ELF-1 (cell line): ENCODE results near the gene PACSIN2.
A peak's percentile ranks its signal among the peaks of the same experiment; 100 is the strongest.
"Not testable (repeated sequence)": the region's sequence is repeated elsewhere in the genome, so short reads cannot be mapped to it uniquely, and the experiment has no call there.

Experiments used
- DNase-seq: peaks from one replicate; pipeline ENCODE4 v3.0.0-alpha.2; 2016; ENCODE audit warnings: low read depth, low spot score

Gene PACSIN2

GRCh38 chr22:42992092-42992491, 22.9 kb downstream of the PACSIN2 start:
- no peak for DNase-seq

GRCh38 chr22:42991010-42991651, 23.8 kb downstream of the PACSIN2 start:
- peak; percentile 38 for DNase-seq

GRCh38 chr22:42990131-42990838, 24.7 kb downstream of the PACSIN2 start:
- peak; percentile 42 for DNase-seq

- DNase-seq, result no peak
These were observed 28.8 kb downstream of the PACSIN2 start for GRCh38 chr22:42986115-42986514.

- DNase-seq, result no peak
These were observed 29.4 kb downstream of the PACSIN2 start for GRCh38 chr22:42985531-42985905.

GRCh38 chr22:42984814-42985530, 30.0 kb downstream of the PACSIN2 start:
- no peak for DNase-seq

- no peak for DNase-seq
These were observed 30.6 kb downstream of the PACSIN2 start for GRCh38 chr22:42984397-42984796.

- no peak for DNase-seq
These were observed 31.5 kb downstream of the PACSIN2 start for GRCh38 chr22:42983470-42983869.

- no peak for DNase-seq
These were observed 35.3 kb downstream of the PACSIN2 start for GRCh38 chr22:42979606-42980005.

- DNase-seq, result peak; percentile 50
These were observed 36.4 kb downstream of the PACSIN2 start for GRCh38 chr22:42978453-42979103.

- no peak for DNase-seq
These were observed 37.4 kb downstream of the PACSIN2 start for GRCh38 chr22:42977569-42977968.

- DNase-seq, result peak; percentile 83
These were observed 38.6 kb downstream of the PACSIN2 start for GRCh38 chr22:42976217-42976933.

- DNase-seq, result no peak
These were observed 40.7 kb downstream of the PACSIN2 start for GRCh38 chr22:42974223-42974622.

- no peak for DNase-seq
These were observed 41.4 kb downstream of the PACSIN2 start for GRCh38 chr22:42973536-42973881.

- no peak for DNase-seq
These were observed 42.1 kb downstream of the PACSIN2 start for GRCh38 chr22:42972649-42973535.

- DNase-seq, result not testable (repeated sequence)
These were observed 43.5 kb downstream of the PACSIN2 start for GRCh38 chr22:42971473-42971860.

GRCh38 chr22:42970029-42970428, 44.9 kb downstream of the PACSIN2 start:
- DNase-seq, result no peak

- DNase-seq, result no peak
These were observed 45.5 kb downstream of the PACSIN2 start for GRCh38 chr22:42969348-42969975.

GRCh38 chr22:42967933-42968332, 47.0 kb downstream of the PACSIN2 start:
- DNase-seq, result no peak

GRCh38 chr22:42967005-42967404, 47.9 kb downstream of the PACSIN2 start:
- DNase-seq, result no peak
